ENCODE data around the gene ENOX2.

- no peak for TF ChIP-seq FOXM1 (IDR thresholded peaks at IDR 0.05; ENCODE audit: borderline replicate concordance)
- TF ChIP-seq BHLHE40 (IDR thresholded peaks at IDR 0.05; ENCODE audit: borderline replicate concordance) = no peak
- TF ChIP-seq NFRKB (IDR thresholded peaks at IDR 0.05) = no peak
- no peak for TF ChIP-seq FOXA1 (IDR thresholded peaks at IDR 0.05)
- TF ChIP-seq CTBP1 (IDR thresholded peaks at IDR 0.05; ENCODE audit: borderline replicate concordance) = peak; percentile 29; the same call in 1 of the 2 replicates
- TF ChIP-seq, protein P1, sequence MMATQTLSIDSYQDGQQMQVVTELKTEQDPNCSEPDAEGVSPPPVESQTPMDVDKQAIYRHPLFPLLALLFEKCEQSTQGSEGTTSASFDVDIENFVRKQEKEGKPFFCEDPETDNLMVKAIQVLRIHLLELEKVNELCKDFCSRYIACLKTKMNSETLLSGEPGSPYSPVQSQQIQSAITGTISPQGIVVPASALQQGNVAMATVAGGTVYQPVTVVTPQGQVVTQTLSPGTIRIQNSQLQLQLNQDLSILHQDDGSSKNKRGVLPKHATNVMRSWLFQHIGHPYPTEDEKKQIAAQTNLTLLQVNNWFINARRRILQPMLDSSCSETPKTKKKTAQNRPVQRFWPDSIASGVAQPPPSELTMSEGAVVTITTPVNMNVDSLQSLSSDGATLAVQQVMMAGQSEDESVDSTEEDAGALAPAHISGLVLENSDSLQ (IDR thresholded peaks at IDR 0.05) = peak; percentile 75
- no peak for TF ChIP-seq ARNT (IDR thresholded peaks at IDR 0.05)
- TF ChIP-seq SP1 (IDR thresholded peaks at IDR 0.05) = no peak
- TF ChIP-seq L3MBTL2 (conservative IDR thresholded peaks at IDR 0.05) = no peak
- no peak for TF ChIP-seq ELF4 (IDR thresholded peaks at IDR 0.05)
- no peak for TF ChIP-seq SUZ12 (IDR thresholded peaks at IDR 0.05)
These were observed 186.1 kb downstream of the ENOX2 start for GRCh38 chrX:130716781-130717413.

Data from HEK293T (cell line).